DND-41 (cell line): ENCODE measurements around the gene KCNG2.

Experiments used
- ATAC-seq: fragments of 200-7000 bp; cut with Tn5 transposase; 3 replicates; pipeline ENCODE4 v1.9.1; 2021; ENCODE audit warnings: low read depth; ENCODE audit not compliant: insufficient read depth
- DNase-seq: peaks from one replicate; pipeline ENCODE4 v3.0.0-alpha.2; 2020
- H2AFZ ChIP-seq: 2 replicates; pipeline ENCODE4 v1.6.0; 2012; ENCODE audit warnings: low read depth, low read length
- H3K27ac ChIP-seq: 2 replicates; pipeline ENCODE4 v1.5.1; 2012; ENCODE audit warnings: low read length, inconsistent platforms
- H3K27me3 ChIP-seq: fragments of 200-600 bp; sonication (generic); 2 replicates; pipeline ENCODE4 v1.6.0; 2012; ENCODE audit warnings: low read length, mild to moderate bottlenecking, inconsistent platforms; ENCODE audit not compliant: insufficient read depth, poor library complexity
- H3K36me3 ChIP-seq: 2 replicates; pipeline ENCODE4 v1.5.1; 2012; ENCODE audit warnings: low read length, inconsistent platforms; ENCODE audit not compliant: insufficient read depth
- H3K4me1 ChIP-seq: 2 replicates; pipeline ENCODE4 v1.5.1; 2012; ENCODE audit warnings: mild to moderate bottlenecking, low read length; ENCODE audit not compliant: insufficient read depth
- H3K4me2 ChIP-seq: 2 replicates; pipeline ENCODE4 v1.6.0; 2012; ENCODE audit warnings: mild to moderate bottlenecking, moderate library complexity, low read length, inconsistent platforms; ENCODE audit not compliant: insufficient read depth
- H3K4me3 ChIP-seq, 2 experiments: fragments of 200-600 bp in 1 of 2; shearing (Covaris generic) in 1 of 2; 2 replicates each; pipeline ENCODE4 v1.5.1; 2012 to 2016; ENCODE audit warnings: inconsistent platforms in 2 of 2, low read length in 2 of 2, mild to moderate bottlenecking in 2 of 2, low read depth in 1 of 2, moderate library complexity in 1 of 2
- H3K79me2 ChIP-seq: 2 replicates; pipeline ENCODE4 v1.6.0; 2012; ENCODE audit warnings: low read length, inconsistent platforms; ENCODE audit not compliant: insufficient read depth
- H3K9ac ChIP-seq: 2 replicates; pipeline ENCODE4 v1.6.0; 2012; ENCODE audit warnings: low read depth, mild to moderate bottlenecking, inconsistent platforms, low read length, moderate library complexity
- H3K9me3 ChIP-seq: 2 replicates; pipeline ENCODE4 v1.5.1; 2012; ENCODE audit warnings: low read length, moderate library complexity, mild to moderate bottlenecking, inconsistent platforms; ENCODE audit not compliant: insufficient read depth, severe bottlenecking
- H4K20me1 ChIP-seq: 2 replicates; pipeline ENCODE4 v1.6.0; 2012; ENCODE audit warnings: low read length; ENCODE audit not compliant: insufficient read depth
- CTCF ChIP-seq: IDR thresholded peaks from 2 replicates; pipeline ENCODE4 v1.5.1; 2012; ENCODE audit warnings: borderline replicate concordance, low read length, moderate library complexity, mild to moderate bottlenecking; ENCODE audit not compliant: poor library complexity, severe bottlenecking; ENCODE audit errors: extremely low read depth
- EZH2 ChIP-seq: IDR thresholded peaks from 3 replicates; pipeline ENCODE4 v1.6.1; 2012; ENCODE audit warnings: borderline replicate concordance, low read depth, mild to moderate bottlenecking, moderate library complexity, low read length, inconsistent platforms; ENCODE audit not compliant: severe bottlenecking

Gene KCNG2

DNA sequence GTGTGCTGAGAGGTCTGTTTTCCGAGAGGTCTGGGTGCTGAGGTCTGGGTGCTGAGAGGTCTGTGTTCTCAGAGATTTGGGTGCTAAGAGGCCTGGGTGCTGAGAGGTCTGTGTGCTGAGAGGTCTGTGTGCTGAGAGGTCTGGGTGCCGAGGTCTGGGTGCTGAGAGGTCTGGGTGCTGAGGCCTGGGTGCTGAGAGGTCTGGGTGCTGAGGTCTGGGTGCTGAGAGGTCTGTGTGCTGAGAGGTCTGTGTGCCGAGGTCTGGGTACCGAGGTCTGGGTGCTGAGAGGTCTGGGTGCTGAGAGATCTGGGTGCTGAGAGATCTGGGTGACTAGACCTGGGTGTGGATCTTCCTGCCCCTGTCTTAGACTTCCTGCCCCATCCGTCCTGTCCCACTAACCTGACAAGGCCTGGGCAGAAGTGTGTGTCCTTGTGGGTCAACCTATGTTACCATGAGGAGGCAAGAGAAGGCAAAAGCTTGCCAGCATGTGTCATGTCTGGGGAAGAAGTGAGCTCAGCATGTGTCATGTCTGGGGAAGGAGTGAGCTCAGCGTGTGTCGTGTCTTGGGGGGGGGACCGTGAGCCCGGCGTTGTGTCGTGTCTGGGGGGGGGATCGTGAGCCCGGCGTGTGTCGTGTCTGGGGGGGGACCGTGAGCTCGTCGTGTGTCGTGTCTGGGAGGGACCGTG, 69.3 kb downstream of the KCNG2 start:
- no peaks in the 10 kb centered on the region for H3K79me2 ChIP-seq
- no peak for ATAC-seq
- DNase-seq = no peak
- H3K27me3 ChIP-seq = no peaks in the 10 kb centered on the region
- H3K4me1 ChIP-seq = no peaks in the 10 kb centered on the region
- no peak overlapping the region for H2AFZ ChIP-seq
- H3K9ac ChIP-seq = no peak overlapping the region
- no peaks in the 10 kb centered on the region for H3K36me3 ChIP-seq
- H3K4me2 ChIP-seq = no peak overlapping the region
- H3K27ac ChIP-seq = no peak overlapping the region
- H4K20me1 ChIP-seq = no peaks in the 10 kb centered on the region
- no peak overlapping the region for H3K4me3 ChIP-seq
- no peaks in the 10 kb centered on the region for H3K9me3 ChIP-seq
- TF ChIP-seq EZH2 = no peak
- no peak for TF ChIP-seq CTCF

DNA sequence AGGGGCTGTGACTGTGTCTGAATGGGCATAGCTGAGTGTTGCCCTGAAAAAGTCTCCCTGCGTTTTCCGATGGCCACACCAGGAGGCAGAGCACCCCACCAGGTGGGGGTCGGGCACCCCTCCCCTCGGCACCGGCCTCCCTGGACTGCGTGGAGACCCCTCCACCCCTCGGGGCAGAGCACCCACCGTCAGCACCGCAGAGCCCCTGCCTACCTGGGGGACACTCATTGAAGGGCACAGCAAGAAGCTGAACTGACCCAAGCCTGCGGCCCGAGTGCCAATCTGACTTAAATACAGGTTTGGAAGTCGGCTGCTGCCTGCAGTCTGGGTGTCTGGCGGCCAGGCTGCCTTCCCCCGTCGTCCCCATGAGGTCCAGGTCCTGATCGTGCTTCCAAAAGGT, 69.9 kb downstream of the KCNG2 start:
- H2AFZ ChIP-seq = no peak overlapping the region
- no peak overlapping the region for H3K4me3 ChIP-seq
- ATAC-seq = no peak
- no peaks in the 10 kb centered on the region for H3K79me2 ChIP-seq
- no peaks in the 10 kb centered on the region for H3K9me3 ChIP-seq
- H4K20me1 ChIP-seq = no peaks in the 10 kb centered on the region
- no peaks in the 10 kb centered on the region for H3K27me3 ChIP-seq
- H3K4me1 ChIP-seq = no peaks in the 10 kb centered on the region
- no peak overlapping the region for H3K27ac ChIP-seq
- DNase-seq = no peak
- no peaks in the 10 kb centered on the region for H3K36me3 ChIP-seq
- H3K9ac ChIP-seq = no peak overlapping the region
- TF ChIP-seq EZH2 (no peak), CTCF (no peak)
- H3K4me2 ChIP-seq = no peak overlapping the region

GRCh38 chr18:79868168-79868784, 70.5 kb downstream of the KCNG2 start:
- TF ChIP-seq CTCF (no peak), EZH2 (no peak)
- ATAC-seq = no peak
- Histone ChIP-seq H3K4me3 (no peak overlapping the region), H3K4me1 (no peaks in the 10 kb centered on the region), H2AFZ (no peak overlapping the region), H3K27me3 (no peaks in the 10 kb centered on the region), H3K79me2 (no peaks in the 10 kb centered on the region), H4K20me1 (no peaks in the 10 kb centered on the region), H3K4me2 (no peak overlapping the region), H3K27ac (no peak overlapping the region), H3K9me3 (no peaks in the 10 kb centered on the region), H3K9ac (no peak overlapping the region), H3K36me3 (no peaks in the 10 kb centered on the region)
- no peak for DNase-seq
